ENCODE data around the gene MACROD2.

Gene MACROD2

GRCh38 chr20:15692570-15692969 lies 1697.3 kb downstream of the MACROD2 start:
- Histone ChIP-seq H3K9me3 (no peaks in the 10 kb centered on the region; the same call in 1 of the 2 replicates), H3K4me3 (no peak overlapping the region), H3K4me1 (no peaks in the 10 kb centered on the region), H3K36me3 (replicated peaks) (no peaks in the 10 kb centered on the region), H3K27me3 (ENCODE audit: low read depth) (no peaks in the 10 kb centered on the region)
- no peak for DNase-seq (ENCODE audit: low spot score in 2 of 2)
- in situ Hi-C loops (cut with MboI; ENCODE audit: low sequenced_read_pairs): no loop called here

GRCh38 chr20:15699431-15700146 lies 1704.3 kb downstream of the MACROD2 start:
- H3K9me3 ChIP-seq: no peaks in the 10 kb centered on the region; the same call in 1 of the 2 replicates
- no peaks in the 10 kb centered on the region for H3K27me3 ChIP-seq (ENCODE audit: low read depth)
- in situ Hi-C loops (cut with MboI; ENCODE audit: low sequenced_read_pairs): no loop called here
- no peaks in the 10 kb centered on the region for H3K4me1 ChIP-seq
- H3K4me3 ChIP-seq: no peak overlapping the region
- H3K36me3 ChIP-seq (replicated peaks): no peaks in the 10 kb centered on the region
- DNase-seq (ENCODE audit: low spot score in 2 of 2): peak in 1 of 2 experiments; percentile 47

- H3K4me3 ChIP-seq: no peak overlapping the region
- no peak for DNase-seq (ENCODE audit: low spot score in 2 of 2)
- no peaks in the 10 kb centered on the region for H3K27me3 ChIP-seq (ENCODE audit: low read depth)
- in situ Hi-C loops (cut with MboI; ENCODE audit: low sequenced_read_pairs): no loop called here
- H3K4me1 ChIP-seq: no peaks in the 10 kb centered on the region
- H3K9me3 ChIP-seq: no peaks in the 10 kb centered on the region; the same call in 1 of the 2 replicates
- no peaks in the 10 kb centered on the region for H3K36me3 ChIP-seq (replicated peaks)
Measured at GRCh38 chr20:15700147-15700765, 1704.9 kb downstream of the MACROD2 start.

GRCh38 chr20:15702161-15702560 lies 1706.8 kb downstream of the MACROD2 start:
- Histone ChIP-seq H3K27me3 (ENCODE audit: low read depth) (no peaks in the 10 kb centered on the region), H3K4me3 (no peak overlapping the region), H3K36me3 (replicated peaks) (no peaks in the 10 kb centered on the region), H3K9me3 (no peaks in the 10 kb centered on the region; the same call in 1 of the 2 replicates), H3K4me1 (no peaks in the 10 kb centered on the region)
- DNase-seq (ENCODE audit: low spot score in 2 of 2): no peak
- in situ Hi-C loops (cut with MboI; ENCODE audit: low sequenced_read_pairs): no loop called here

- no peaks in the 10 kb centered on the region for H3K36me3 ChIP-seq (replicated peaks)
- in situ Hi-C loops (cut with MboI; ENCODE audit: low sequenced_read_pairs): no loop called here
- no peaks in the 10 kb centered on the region for H3K9me3 ChIP-seq
- H3K4me1 ChIP-seq: no peaks in the 10 kb centered on the region
- no peaks in the 10 kb centered on the region for H3K27me3 ChIP-seq (ENCODE audit: low read depth)
- no peak overlapping the region for H3K4me3 ChIP-seq
- DNase-seq (ENCODE audit: low spot score in 2 of 2): no peak
Measured at GRCh38 chr20:15703171-15703911, 1708.0 kb downstream of the MACROD2 start.

GRCh38 chr20:15705975-15706374 lies 1710.7 kb downstream of the MACROD2 start:
- Histone ChIP-seq H3K4me3 (no peak overlapping the region), H3K36me3 (replicated peaks) (no peaks in the 10 kb centered on the region), H3K27me3 (ENCODE audit: low read depth) (no peaks in the 10 kb centered on the region), H3K4me1 (no peaks in the 10 kb centered on the region), H3K9me3 (no peaks in the 10 kb centered on the region)
- in situ Hi-C loops (cut with MboI; ENCODE audit: low sequenced_read_pairs): no loop called here
- DNase-seq (ENCODE audit: low spot score in 2 of 2): no peak

- H3K27me3 ChIP-seq (ENCODE audit: low read depth): no peaks in the 10 kb centered on the region
- no peak for DNase-seq (ENCODE audit: low spot score in 2 of 2)
- no peaks in the 10 kb centered on the region for H3K9me3 ChIP-seq
- H3K36me3 ChIP-seq (replicated peaks): no peaks in the 10 kb centered on the region
- H3K4me1 ChIP-seq: no peaks in the 10 kb centered on the region
- no peak overlapping the region for H3K4me3 ChIP-seq
- in situ Hi-C loops (cut with MboI; ENCODE audit: low sequenced_read_pairs): no loop called here
Measured at GRCh38 chr20:15706719-15707118, 1711.4 kb downstream of the MACROD2 start.

- peak; percentile 46 to 89 for DNase-seq (ENCODE audit: low spot score in 2 of 2)
- Histone ChIP-seq H3K36me3 (replicated peaks) (no peaks in the 10 kb centered on the region), H3K27me3 (ENCODE audit: low read depth) (no peaks in the 10 kb centered on the region), H3K9me3 (no peaks in the 10 kb centered on the region), H3K4me1 (no peaks in the 10 kb centered on the region), H3K4me3 (no peak overlapping the region)
- in situ Hi-C loops (cut with MboI; ENCODE audit: low sequenced_read_pairs): no loop called here
Measured at GRCh38 chr20:15708984-15709598, 1713.8 kb downstream of the MACROD2 start.

GRCh38 chr20:15710636-15711035 lies 1715.3 kb downstream of the MACROD2 start:
- in situ Hi-C loops (cut with MboI; ENCODE audit: low sequenced_read_pairs): no loop called here
- Histone ChIP-seq H3K9me3 (no peaks in the 10 kb centered on the region), H3K36me3 (replicated peaks) (no peaks in the 10 kb centered on the region), H3K27me3 (ENCODE audit: low read depth) (no peaks in the 10 kb centered on the region), H3K4me3 (no peak overlapping the region), H3K4me1 (no peaks in the 10 kb centered on the region)
- no peak for DNase-seq (ENCODE audit: low spot score in 2 of 2)

GRCh38 chr20:15711177-15711576 lies 1715.9 kb downstream of the MACROD2 start:
- Histone ChIP-seq H3K9me3 (no peaks in the 10 kb centered on the region), H3K36me3 (replicated peaks) (no peaks in the 10 kb centered on the region), H3K4me1 (no peaks in the 10 kb centered on the region), H3K27me3 (ENCODE audit: low read depth) (no peaks in the 10 kb centered on the region), H3K4me3 (no peak overlapping the region)
- DNase-seq (ENCODE audit: low spot score in 2 of 2): no peak
- in situ Hi-C loops (cut with MboI; ENCODE audit: low sequenced_read_pairs): no loop called here

GRCh38 chr20:15716256-15716655 lies 1720.9 kb downstream of the MACROD2 start:
- Histone ChIP-seq H3K9me3 (no peaks in the 10 kb centered on the region), H3K27me3 (ENCODE audit: low read depth) (no peaks in the 10 kb centered on the region), H3K36me3 (replicated peaks) (no peaks in the 10 kb centered on the region), H3K4me1 (no peaks in the 10 kb centered on the region), H3K4me3 (no peak overlapping the region)
- in situ Hi-C loops (cut with MboI; ENCODE audit: low sequenced_read_pairs): no loop called here
- no peak for DNase-seq (ENCODE audit: low spot score in 2 of 2)

GRCh38 chr20:15726416-15726815 lies 1731.1 kb downstream of the MACROD2 start:
- H3K36me3 ChIP-seq (replicated peaks): no peaks in the 10 kb centered on the region
- in situ Hi-C loops (cut with MboI; ENCODE audit: low sequenced_read_pairs): no loop called here
- H3K9me3 ChIP-seq: 0 out of 2 replicates have a peak, but pooled peaks cover 2% of the 10 kb centered on the region
- no peak for DNase-seq (ENCODE audit: low spot score in 2 of 2)
- H3K27me3 ChIP-seq (ENCODE audit: low read depth): no peaks in the 10 kb centered on the region
- H3K4me1 ChIP-seq: no peaks in the 10 kb centered on the region
- H3K4me3 ChIP-seq: no peak overlapping the region

- DNase-seq (ENCODE audit: low spot score in 2 of 2): no peak
- no peak overlapping the region for H3K4me3 ChIP-seq
- no peaks in the 10 kb centered on the region for H3K4me1 ChIP-seq
- H3K36me3 ChIP-seq (replicated peaks): no peaks in the 10 kb centered on the region
- H3K27me3 ChIP-seq (ENCODE audit: low read depth): no peaks in the 10 kb centered on the region
- no peaks in the 10 kb centered on the region for H3K9me3 ChIP-seq
- in situ Hi-C loops (cut with MboI; ENCODE audit: low sequenced_read_pairs): no loop called here
Measured at GRCh38 chr20:15734052-15734451, 1738.7 kb downstream of the MACROD2 start.

- Histone ChIP-seq H3K36me3 (replicated peaks) (no peaks in the 10 kb centered on the region), H3K27me3 (ENCODE audit: low read depth) (no peaks in the 10 kb centered on the region), H3K9me3 (no peaks in the 10 kb centered on the region), H3K4me1 (no peaks in the 10 kb centered on the region; the same call in 1 of the 2 replicates), H3K4me3 (no peak overlapping the region)
- in situ Hi-C loops (cut with MboI; ENCODE audit: low sequenced_read_pairs): no loop called here
- no peak for DNase-seq (ENCODE audit: low spot score in 2 of 2)
Measured at GRCh38 chr20:15739035-15739434, 1743.7 kb downstream of the MACROD2 start.

Measured in HAP-1 (cell line).